HL-60 (cell line): ENCODE results near the gene COX14.
"Not testable (repeated sequence)": the region's sequence is repeated elsewhere in the genome, so short reads cannot be mapped to it uniquely, and the experiment has no call there.

ENCODE experiments used
- POLR2AphosphoS5 ChIP-seq: IDR thresholded peaks from 2 replicates; pipeline ENCODE4 v1.6.1; 2012; ENCODE audit warnings: low read depth
- TF ChIP-seq, protein P1 (sequence below): IDR thresholded peaks from one replicate; pipeline ENCODE4 v1.5.1; 2011; ENCODE audit warnings: low read length, control low read depth, inconsistent platforms; ENCODE audit not compliant: insufficient read depth
- TF ChIP-seq, protein P2 (sequence below): IDR thresholded peaks from 2 replicates; pipeline ENCODE4 v1.6.1; 2012; ENCODE audit warnings: low read depth; ENCODE audit not compliant: insufficient replicate concordance

DNA sequence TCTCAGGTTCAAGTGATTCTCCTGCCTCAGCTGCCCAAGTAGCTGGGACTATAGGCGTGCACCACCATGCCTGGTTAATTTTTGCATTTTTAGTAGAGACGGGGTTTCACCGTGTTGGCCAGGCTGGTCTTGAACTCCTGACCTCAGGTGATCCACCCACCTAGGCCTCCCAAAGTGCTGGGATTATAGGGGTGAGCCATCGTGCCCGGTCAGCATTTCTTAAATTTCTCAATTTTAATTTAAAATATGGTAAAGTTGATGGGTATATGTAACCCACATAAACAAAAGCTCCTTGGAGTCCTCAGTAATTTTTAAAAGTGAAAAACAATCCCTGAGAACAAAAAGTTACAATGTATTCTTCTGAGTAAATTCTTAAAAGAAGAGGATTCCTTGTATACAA is 42.9 kb downstream of the COX14 start:
- TF ChIP-seq, protein P1, sequence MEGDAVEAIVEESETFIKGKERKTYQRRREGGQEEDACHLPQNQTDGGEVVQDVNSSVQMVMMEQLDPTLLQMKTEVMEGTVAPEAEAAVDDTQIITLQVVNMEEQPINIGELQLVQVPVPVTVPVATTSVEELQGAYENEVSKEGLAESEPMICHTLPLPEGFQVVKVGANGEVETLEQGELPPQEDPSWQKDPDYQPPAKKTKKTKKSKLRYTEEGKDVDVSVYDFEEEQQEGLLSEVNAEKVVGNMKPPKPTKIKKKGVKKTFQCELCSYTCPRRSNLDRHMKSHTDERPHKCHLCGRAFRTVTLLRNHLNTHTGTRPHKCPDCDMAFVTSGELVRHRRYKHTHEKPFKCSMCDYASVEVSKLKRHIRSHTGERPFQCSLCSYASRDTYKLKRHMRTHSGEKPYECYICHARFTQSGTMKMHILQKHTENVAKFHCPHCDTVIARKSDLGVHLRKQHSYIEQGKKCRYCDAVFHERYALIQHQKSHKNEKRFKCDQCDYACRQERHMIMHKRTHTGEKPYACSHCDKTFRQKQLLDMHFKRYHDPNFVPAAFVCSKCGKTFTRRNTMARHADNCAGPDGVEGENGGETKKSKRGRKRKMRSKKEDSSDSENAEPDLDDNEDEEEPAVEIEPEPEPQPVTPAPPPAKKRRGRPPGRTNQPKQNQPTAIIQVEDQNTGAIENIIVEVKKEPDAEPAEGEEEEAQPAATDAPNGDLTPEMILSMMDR, result not testable (repeated sequence)
- not testable (repeated sequence) for TF ChIP-seq POLR2AphosphoS5
- TF ChIP-seq, protein P2, sequence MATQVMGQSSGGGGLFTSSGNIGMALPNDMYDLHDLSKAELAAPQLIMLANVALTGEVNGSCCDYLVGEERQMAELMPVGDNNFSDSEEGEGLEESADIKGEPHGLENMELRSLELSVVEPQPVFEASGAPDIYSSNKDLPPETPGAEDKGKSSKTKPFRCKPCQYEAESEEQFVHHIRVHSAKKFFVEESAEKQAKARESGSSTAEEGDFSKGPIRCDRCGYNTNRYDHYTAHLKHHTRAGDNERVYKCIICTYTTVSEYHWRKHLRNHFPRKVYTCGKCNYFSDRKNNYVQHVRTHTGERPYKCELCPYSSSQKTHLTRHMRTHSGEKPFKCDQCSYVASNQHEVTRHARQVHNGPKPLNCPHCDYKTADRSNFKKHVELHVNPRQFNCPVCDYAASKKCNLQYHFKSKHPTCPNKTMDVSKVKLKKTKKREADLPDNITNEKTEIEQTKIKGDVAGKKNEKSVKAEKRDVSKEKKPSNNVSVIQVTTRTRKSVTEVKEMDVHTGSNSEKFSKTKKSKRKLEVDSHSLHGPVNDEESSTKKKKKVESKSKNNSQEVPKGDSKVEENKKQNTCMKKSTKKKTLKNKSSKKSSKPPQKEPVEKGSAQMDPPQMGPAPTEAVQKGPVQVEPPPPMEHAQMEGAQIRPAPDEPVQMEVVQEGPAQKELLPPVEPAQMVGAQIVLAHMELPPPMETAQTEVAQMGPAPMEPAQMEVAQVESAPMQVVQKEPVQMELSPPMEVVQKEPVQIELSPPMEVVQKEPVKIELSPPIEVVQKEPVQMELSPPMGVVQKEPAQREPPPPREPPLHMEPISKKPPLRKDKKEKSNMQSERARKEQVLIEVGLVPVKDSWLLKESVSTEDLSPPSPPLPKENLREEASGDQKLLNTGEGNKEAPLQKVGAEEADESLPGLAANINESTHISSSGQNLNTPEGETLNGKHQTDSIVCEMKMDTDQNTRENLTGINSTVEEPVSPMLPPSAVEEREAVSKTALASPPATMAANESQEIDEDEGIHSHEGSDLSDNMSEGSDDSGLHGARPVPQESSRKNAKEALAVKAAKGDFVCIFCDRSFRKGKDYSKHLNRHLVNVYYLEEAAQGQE, result not testable (repeated sequence)
